Muscle of leg (tissue), 11 donors: ENCODE measurements around the gene SELPLG. TPM values are rescaled to one million over a fixed set of nuclear protein-coding genes. Genes with fewer than 3 reads are reported as not detected.
A peak's percentile ranks its signal among the peaks of the same experiment; 100 is the strongest.

Experiments used
- DNase-seq: peaks from one replicate; pipeline ENCODE4 v3.0.0; 2013
- H3K27ac ChIP-seq: one replicate; pipeline ENCODE4 v1.5.1; 2013; ENCODE audit warnings: mild to moderate bottlenecking, low read length, control low read depth
- H3K27me3 ChIP-seq: one replicate; pipeline ENCODE4 v1.6.1; 2013; ENCODE audit warnings: low read length; ENCODE audit not compliant: control insufficient read depth, insufficient read depth
- H3K36me3 ChIP-seq: one replicate; pipeline ENCODE4 v1.6.1; 2013; ENCODE audit warnings: low read length; ENCODE audit not compliant: control insufficient read depth, insufficient read depth
- H3K4me1 ChIP-seq: one replicate; pipeline ENCODE4 v1.6.1; 2013; ENCODE audit warnings: low read length; ENCODE audit not compliant: control insufficient read depth, insufficient read depth
- H3K4me3 ChIP-seq: one replicate; pipeline ENCODE4 v1.5.1; 2013; ENCODE audit warnings: low read length, control low read depth
- H3K9me3 ChIP-seq: replicated peaks from 2 replicates; pipeline ENCODE4 v1.6.1; 2013; ENCODE audit warnings: low read depth, low read length; ENCODE audit not compliant: control insufficient read depth
- WGBS: methylation state at CpG from one replicate; pipeline ENCODE4 v1.1.5; 2013; ENCODE audit warnings: missing lambda C conversion rate; ENCODE audit not compliant: insufficient coverage; 5-methylcytosine and 5-hydroxymethylcytosine counted together
- polyA plus RNA-seq, 8 donors: library from polyadenylated mRNA; unstranded; fragments of 120-200 nt; gene quantifications; one replicate each; pipeline versions ENCODE4 v1.2.1 to v1.2.3, GENCODE V29; 2013; ENCODE audit warnings: inconsistent platforms in 1 of 8, low replicate concordance in 1 of 8; ENCODE audit not compliant: insufficient read length in 8 of 8, insufficient read depth in 1 of 8
- total RNA-seq: library from RNA; stranded (reverse); fragments of 120-200 nt; gene quantifications from one replicate; pipeline ENCODE4 v1.2.4, GENCODE V29; 2013

The SELPLG gene
- total and polyA plus RNA-seq, 9 donors: 2.8 to 5.5 (median 4.2) TPM

DNA sequence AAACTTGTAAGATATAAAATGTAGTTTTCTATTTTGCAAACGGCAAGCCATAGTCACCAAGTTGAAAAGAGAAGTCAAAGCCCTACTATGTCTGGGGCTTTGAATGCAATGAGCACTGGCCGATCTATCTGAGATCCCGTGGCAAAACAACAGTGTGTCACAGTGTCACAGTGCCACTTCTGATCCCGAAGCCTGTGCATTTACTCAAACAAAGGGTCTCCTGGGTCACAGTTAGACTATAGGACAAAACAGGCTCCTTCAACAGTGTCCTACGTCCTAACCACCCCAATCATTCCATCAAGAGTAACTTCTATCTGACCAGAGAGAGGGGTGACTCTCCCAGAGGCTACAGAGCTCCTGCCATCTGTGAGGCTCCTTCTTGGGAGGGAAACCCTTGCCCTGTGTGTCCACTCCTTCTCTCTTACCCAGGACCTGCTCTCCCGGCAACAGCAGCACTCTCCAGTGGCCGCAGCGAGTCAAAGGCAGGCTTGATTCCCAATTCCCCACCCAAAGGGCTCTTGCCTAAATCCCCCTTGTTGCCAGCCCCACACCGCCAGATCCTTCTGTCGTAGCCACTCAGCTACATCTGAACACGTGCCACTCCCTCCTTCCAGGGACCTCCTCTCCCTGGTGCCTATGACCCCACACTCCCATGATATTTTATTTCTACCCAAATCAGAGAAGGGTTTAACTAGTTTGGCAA is 14.0 kb upstream of the SELPLG start:
- Histone ChIP-seq H3K36me3 (peaks cover 71% of the 10 kb centered on the region), H3K27me3 (no peaks in the 10 kb centered on the region), H3K4me3 (no peak overlapping the region), H3K27ac (peak overlapping the region; percentile 1), H3K4me1 (peaks cover 39% of the 10 kb centered on the region), H3K9me3 (no peaks in the 10 kb centered on the region)
- DNase-seq: no peak
- WGBS: 78% methylated on average over 8 of the region's 11 CpGs

DNA sequence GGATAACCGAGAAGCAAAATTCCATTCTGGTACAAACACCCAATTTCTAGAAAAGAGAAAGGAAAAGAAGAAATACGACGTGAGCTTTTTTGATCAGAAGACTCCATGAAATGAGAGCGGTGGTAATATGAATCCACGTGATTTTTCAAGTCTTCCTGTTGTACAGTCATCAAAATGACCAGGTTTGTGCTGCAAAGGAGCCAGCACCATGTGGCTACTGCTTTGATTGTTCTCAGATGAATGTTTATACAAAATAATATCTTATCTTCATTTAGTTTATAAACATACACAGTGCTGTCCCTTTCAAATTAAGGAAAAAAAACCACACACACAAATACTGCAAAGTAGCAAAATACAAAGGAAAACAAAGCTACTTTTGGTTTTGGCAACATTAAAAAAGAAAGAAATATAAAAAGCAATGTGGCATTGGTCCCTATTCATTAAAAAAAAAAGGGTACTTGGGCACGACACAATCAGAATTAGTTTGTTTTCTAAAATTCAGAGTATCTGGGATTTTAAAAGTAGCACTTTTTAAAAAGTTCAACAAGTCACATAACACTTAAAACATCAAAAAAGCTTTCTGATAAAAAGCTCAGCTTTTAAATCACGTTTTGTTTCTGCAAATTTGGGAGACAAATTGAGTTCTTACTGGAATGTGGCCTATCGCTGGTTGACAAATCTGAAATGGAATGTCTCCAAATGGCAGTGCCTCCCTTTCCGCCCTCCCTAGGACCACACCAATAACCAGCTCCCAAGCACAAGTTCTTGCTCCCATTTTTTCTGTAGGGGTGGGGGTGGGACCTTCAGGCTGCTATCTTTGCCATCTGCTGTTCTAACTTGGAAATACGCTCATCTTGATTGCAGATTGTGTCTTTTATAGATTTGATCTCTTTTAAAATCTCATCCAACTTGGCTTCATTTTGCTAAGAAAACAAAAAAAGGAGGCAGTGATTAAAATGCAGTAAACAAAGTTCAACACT is 13.2 kb upstream of the SELPLG start:
- peak overlapping the region; percentile 78 for H3K27ac ChIP-seq
- H3K9me3 ChIP-seq: no peaks in the 10 kb centered on the region
- H3K4me1 ChIP-seq: peaks cover 46% of the 10 kb centered on the region
- H3K36me3 ChIP-seq: peaks cover 65% of the 10 kb centered on the region
- H3K4me3 ChIP-seq: no peak overlapping the region
- no peaks in the 10 kb centered on the region for H3K27me3 ChIP-seq
- no CpG with 5 or more reads among the region's 10 CpGs for WGBS
- no peak for DNase-seq

DNA sequence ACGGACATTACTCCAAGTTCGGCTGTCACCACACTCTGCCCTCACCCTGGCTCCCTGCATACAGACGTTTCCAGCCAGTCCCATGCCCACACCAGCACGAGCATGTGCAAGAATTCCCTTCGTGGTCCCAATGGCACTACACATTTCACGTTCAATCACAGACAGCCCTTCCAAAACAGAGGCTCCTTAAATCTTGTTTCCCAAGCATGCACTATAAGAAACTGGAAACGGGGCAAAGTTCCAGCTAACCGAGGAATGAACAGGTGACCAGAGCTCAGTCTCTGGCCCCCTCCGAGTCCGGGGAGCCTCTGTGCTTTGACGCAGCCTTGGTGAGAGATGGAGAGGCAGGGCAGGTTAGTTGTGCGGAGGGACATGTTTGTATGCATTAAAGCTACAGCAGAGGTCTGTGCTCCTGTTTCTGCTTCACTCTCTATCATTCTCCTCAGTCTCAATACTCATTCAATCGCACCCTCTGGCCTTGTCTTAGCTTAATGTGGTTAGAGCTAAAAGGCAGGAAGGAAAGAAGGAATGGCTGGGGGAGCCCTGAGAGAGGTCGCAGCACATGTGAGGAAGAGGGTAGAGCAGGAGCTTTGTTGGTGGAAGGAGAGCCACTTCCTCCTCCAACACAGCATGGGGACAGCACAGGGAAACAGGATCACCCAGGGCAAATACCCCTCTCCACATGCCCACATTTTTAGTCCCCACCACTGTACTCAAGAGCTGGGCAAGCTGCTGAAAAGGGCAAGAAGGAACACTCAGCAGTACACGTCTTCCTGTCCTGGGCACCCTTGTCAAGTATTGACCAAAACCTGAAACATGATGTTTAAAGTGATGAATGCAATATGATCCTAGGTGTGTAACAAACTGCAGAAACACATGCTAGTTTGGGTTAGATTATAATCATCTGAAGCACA is 12.2 kb upstream of the SELPLG start:
- H3K27me3 ChIP-seq: no peaks in the 10 kb centered on the region
- no peak for DNase-seq

DNA sequence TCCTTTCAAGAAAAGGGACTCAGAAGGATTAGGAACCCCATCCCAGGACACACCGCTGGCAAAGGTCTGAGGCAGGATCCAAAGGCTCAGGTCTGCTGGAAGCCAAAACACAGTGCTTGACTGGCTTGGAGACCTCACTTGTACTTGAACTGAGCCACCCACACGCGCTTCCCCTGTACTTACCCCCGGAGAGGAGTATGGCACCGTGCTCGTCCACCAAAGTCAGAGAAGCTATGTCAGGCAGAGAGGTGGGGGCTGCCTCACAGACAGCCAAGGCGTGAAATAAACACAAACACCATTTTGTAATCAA is 11.1 kb upstream of the SELPLG start:
- H3K36me3 ChIP-seq: peaks cover 51% of the 10 kb centered on the region
- H3K4me1 ChIP-seq: peaks cover 61% of the 10 kb centered on the region
- no peak for DNase-seq
- H3K27ac ChIP-seq: peak overlapping the region; percentile 67
- 80% methylated on average over 3 of the region's 7 CpGs for WGBS
- H3K9me3 ChIP-seq: no peaks in the 10 kb centered on the region
- no peaks in the 10 kb centered on the region for H3K27me3 ChIP-seq
- no peak overlapping the region for H3K4me3 ChIP-seq

More for the DNA sequence above, 12.2 kb upstream of the SELPLG start:
- H3K9me3 ChIP-seq: no peaks in the 10 kb centered on the region
- peaks cover 57% of the 10 kb centered on the region for H3K36me3 ChIP-seq
- peak overlapping the region; percentile 78 for H3K27ac ChIP-seq
- 63% methylated on average over 7 of the region's 15 CpGs for WGBS
- H3K4me3 ChIP-seq: no peak overlapping the region
- H3K4me1 ChIP-seq: peaks cover 55% of the 10 kb centered on the region

DNA sequence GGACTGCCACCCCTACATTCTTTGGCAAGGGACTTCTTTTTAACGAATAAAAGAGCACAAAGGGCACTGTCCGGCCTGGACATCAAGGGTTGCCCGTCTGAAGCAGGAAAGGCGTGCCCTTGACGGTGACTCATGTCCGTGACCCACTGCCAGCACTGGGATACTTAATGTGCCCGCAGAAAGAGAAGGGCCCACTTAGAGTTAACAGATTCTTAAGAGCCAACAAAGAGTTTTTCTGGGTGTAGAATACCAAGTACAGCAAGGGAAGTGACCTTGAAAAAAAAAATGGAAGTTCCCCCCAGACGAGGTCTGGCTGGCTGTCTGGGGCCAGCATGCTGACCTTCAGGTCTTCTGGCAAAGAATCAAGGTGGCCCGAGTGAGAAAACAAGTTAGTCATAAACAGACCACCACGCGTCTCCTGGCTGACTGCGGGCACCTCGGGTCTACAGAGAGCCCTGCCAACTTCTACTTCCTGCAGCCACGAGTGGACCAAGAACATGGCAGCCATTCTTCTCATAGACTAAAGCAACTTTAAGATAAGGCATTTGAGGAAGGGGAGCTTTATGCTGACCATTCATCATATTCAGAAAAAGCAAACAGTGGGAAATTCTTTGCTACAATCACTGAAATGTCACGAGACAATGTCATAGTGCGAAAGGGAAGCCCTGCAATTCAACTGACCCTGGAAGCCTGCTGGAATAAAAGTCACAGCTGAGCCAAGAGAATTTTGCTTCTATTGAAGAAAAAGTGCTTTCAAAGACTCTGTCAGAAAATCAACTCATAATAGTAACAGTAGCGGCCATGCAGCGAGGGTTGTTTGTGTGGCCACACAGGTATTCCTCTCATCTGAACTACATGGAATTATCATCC is 10.5 kb upstream of the SELPLG start:
- Histone ChIP-seq H3K4me3 (no peak overlapping the region), H3K36me3 (peaks cover 45% of the 10 kb centered on the region), H3K27ac (peak overlapping the region; percentile 67), H3K4me1 (peaks cover 63% of the 10 kb centered on the region), H3K27me3 (no peaks in the 10 kb centered on the region), H3K9me3 (no peaks in the 10 kb centered on the region)
- WGBS: 80% methylated on average over 13 of the region's 18 CpGs
- DNase-seq: no peak

DNA sequence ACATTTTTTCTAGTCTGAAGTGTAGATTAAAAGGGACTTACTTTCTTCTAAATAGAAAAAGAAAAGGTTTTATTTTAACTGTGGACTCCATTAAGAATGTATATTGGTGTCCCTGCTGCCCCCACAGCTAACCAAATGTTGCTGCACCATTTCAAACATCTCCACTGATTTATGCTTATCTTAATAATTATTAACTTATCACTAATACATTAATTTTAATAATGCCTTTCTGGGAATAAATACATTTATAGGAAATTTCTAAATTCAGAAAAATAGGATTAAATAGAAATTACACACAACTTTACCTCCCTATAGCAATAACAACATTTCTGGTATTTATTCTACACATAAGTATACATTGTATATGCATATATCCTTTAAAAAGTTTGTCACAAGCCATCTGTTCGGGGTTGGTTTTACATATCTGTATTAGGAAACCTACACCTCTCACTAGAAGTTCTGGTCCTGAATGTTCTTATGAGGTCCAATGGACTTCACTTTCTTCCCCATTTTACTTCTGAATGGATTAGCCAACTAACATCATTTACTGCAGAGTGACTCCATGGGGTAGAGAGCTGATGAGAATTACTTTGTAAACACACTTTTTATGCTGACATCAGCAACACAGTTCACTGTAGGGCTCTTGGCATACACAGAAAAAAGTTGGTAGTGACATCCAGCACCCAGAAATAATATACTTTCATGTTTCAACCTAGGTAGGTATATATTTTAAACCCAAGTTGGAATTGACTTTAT is 9.4 kb upstream of the SELPLG start:
- Histone ChIP-seq H3K9me3 (no peaks in the 10 kb centered on the region), H3K27ac (peak overlapping the region; percentile 67), H3K27me3 (no peaks in the 10 kb centered on the region), H3K36me3 (peaks cover 35% of the 10 kb centered on the region), H3K4me3 (no peak overlapping the region), H3K4me1 (peaks cover 72% of the 10 kb centered on the region)
- no CpG with 5 or more reads among the region's 1 CpG for WGBS
- no peak for DNase-seq

DNA sequence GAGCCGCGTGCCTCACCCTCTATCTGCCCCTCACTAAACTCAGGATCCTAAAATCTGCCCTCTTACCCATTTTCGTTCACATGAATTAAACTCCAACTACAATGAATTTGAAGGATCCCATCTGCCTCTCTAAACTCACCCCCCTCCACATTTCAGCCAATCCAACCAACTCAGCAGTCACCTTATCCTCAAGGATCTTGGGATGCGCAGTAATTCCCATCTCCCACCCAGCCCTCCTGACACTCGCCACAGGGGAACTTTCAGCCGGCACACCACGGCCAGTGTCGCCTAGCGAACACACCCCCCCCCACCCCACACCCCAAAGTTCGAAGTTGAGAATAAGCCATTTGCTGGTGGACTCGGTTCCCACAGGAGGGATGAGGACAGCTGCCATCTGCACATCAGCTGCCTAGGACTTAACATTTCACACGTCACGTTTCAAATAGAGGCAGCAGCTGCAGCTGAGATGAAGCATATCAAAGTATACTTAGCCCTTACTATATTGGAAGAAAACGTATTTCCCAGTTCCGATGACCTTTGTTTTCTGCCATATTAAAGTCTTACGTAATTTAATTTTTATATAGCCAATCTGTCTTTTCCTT is 8.7 kb upstream of the SELPLG start:
- Histone ChIP-seq H3K9me3 (no peaks in the 10 kb centered on the region), H3K27ac (peak overlapping the region; percentile 94), H3K4me3 (no peak overlapping the region), H3K4me1 (peaks cover 73% of the 10 kb centered on the region), H3K27me3 (no peaks in the 10 kb centered on the region), H3K36me3 (peaks cover 28% of the 10 kb centered on the region)
- WGBS: 66% methylated on average over 9 of the region's 16 CpGs
- DNase-seq: peak; percentile 92

DNA sequence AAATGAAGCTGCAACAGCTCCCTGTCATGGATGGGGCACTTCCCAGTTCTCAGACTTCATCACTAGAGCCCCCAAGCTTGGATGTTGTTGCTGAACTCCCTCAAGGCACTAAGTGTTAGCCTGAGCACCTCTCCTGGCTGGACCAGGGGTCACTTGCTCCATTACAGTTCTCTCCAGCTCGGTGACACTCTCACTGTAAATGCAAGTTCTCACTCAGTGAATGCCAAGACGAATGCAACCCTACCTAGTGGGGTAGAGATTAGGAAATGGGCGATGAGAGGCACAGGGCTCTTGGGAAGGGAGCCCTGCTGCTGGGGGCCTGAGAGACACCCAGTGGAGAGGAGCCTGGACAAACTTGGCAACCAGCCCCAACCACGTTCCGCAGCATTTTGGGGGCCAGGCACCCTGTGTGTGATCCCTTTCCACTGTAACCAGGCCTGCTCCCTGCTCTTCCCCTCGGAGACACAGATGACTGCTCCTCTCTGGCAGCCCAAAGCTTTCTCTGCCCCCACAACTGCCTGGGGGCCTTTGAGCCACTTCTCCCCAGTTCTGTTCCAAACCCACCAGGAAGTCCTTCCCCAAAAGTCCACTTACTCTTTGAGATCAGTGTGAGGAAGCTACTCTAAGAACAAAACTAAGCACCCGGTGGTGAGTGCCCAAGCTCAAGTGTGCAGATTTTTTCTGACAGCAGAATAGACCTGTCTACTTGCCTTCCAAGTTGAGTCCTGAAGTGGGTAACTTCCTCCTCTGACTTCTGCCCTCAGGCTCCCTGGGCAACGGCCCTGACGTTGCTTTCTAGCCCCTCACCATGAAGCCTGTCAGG is 8.0 kb upstream of the SELPLG start:
- Histone ChIP-seq H3K4me1 (peaks cover 75% of the 10 kb centered on the region), H3K9me3 (no peaks in the 10 kb centered on the region), H3K4me3 (no peak overlapping the region), H3K27me3 (no peaks in the 10 kb centered on the region), H3K27ac (peak overlapping the region; percentile 94), H3K36me3 (peaks cover 25% of the 10 kb centered on the region)
- DNase-seq: no peak
- WGBS: 56% methylated on average over 6 of the region's 9 CpGs
